B cell (primary cell): ENCODE data around the gene NAA80. TPM values are rescaled to one million over a fixed set of nuclear protein-coding genes. Genes with fewer than 3 reads are reported as not detected.

ENCODE experiments used
- ATAC-seq: fragments of 200-7000 bp; cut with Tn5 transposase; one replicate; pipeline ENCODE4 v1.10.0; 2021; ENCODE audit warnings: low read depth, mild to moderate bottlenecking, moderate number of reproducible peaks, moderate library complexity
- CTCF ChIA-PET: fragments of 350-600 bp; sonication (Branson Sonifier 250); formaldehyde crosslinking; loops from one replicate; lab custom pipeline; 2021; ENCODE audit warnings: antibody characterized with exemption, inconsistent platforms; lab: Charles Lee
- POLR2A ChIA-PET: fragments of 350-600 bp; sonication (Branson Sonifier 250); formaldehyde crosslinking; loops from one replicate; lab custom pipeline; 2021; ENCODE audit warnings: antibody characterized with exemption; lab: Charles Lee
- DNase-seq: peaks from one replicate; pipeline ENCODE4 v3.0.0; 2013
- H2AFZ ChIP-seq: 2 replicates; pipeline ENCODE4 v1.6.1; 2012; ENCODE audit warnings: mild to moderate bottlenecking, low read depth, low read length; ENCODE audit not compliant: insufficient read depth, poor library complexity, severe bottlenecking
- H3K27ac ChIP-seq, 2 donors: 1 replicate in 1 of 2; 2 replicates in 1 of 2; pipeline ENCODE4 v1.5.1; 2012 to 2013; ENCODE audit warnings: low read length in 2 of 2, mild to moderate bottlenecking in 2 of 2, moderate library complexity in 1 of 2
- H3K27me3 ChIP-seq, 4 experiments: fragments of 200-600 bp in 1 of 4; sonication (generic) in 1 of 4; replicated peaks in 1 of 4; 1 replicate in 2 of 4; 2 replicates in 2 of 4; pipeline versions ENCODE4 v1.6.1 to v1.7.0; 2013 to 2016; ENCODE audit warnings: low read length in 3 of 4, mild to moderate bottlenecking in 2 of 4, mixed read lengths in 1 of 4, moderate library complexity in 1 of 4; ENCODE audit not compliant: insufficient read depth in 4 of 4, control insufficient read depth in 3 of 4; ENCODE audit errors: control extremely low read depth in 1 of 4
- H3K36me3 ChIP-seq, 2 experiments: replicated peaks in 1 of 2; 1 replicate in 1 of 2; 2 replicates in 1 of 2; pipeline versions ENCODE4 v1.6.1 to v1.7.1; 2013; ENCODE audit warnings: low read length in 1 of 2; ENCODE audit not compliant: insufficient read depth in 2 of 2, control insufficient read depth in 1 of 2; ENCODE audit errors: control extremely low read depth in 1 of 2, extremely low read depth in 1 of 2
- H3K4me1 ChIP-seq, 2 donors: fragments of 200-600 bp in 1 of 2; sonication (generic) in 1 of 2; 1 replicate in 1 of 2; 2 replicates in 1 of 2; pipeline versions ENCODE4 v1.5.1 to v1.6.1; 2013 to 2017; ENCODE audit warnings: low read length in 2 of 2; ENCODE audit not compliant: control insufficient read depth in 2 of 2, insufficient read depth in 2 of 2
- H3K4me2 ChIP-seq: replicated peaks from 2 replicates; pipeline ENCODE3; 2012; ENCODE audit warnings: mild to moderate bottlenecking, low read depth, low read length; ENCODE audit not compliant: poor library complexity, severe bottlenecking
- H3K4me3 ChIP-seq, 5 experiments: fragments of 200-600 bp in 1 of 5; sonication (generic) in 1 of 5; 1 replicate in 3 of 5; 2 replicates in 2 of 5; pipeline versions ENCODE4 v1.5.1 to v1.7.0; 2011 to 2016; ENCODE audit warnings: low read length in 4 of 5, mild to moderate bottlenecking in 4 of 5, low read depth in 2 of 5, control low read depth in 1 of 5, moderate library complexity in 1 of 5; ENCODE audit not compliant: insufficient read depth in 1 of 5; ENCODE audit errors: control extremely low read depth in 1 of 5, extremely low read depth in 1 of 5
- H3K79me2 ChIP-seq: fragments of 200-600 bp; sonication (generic); one replicate; pipeline ENCODE4 v1.6.0; 2016; ENCODE audit warnings: low read length; ENCODE audit not compliant: control insufficient read depth, insufficient read depth
- H3K9ac ChIP-seq: fragments of 200-600 bp; sonication (generic); 2 replicates; pipeline ENCODE4 v1.6.1; 2017; ENCODE audit warnings: mild to moderate bottlenecking, low read length, moderate library complexity
- H3K9me3 ChIP-seq, 3 donors: one replicate each; pipeline versions ENCODE4 v1.6.1 to v1.7.1; 2013; ENCODE audit warnings: low read length in 2 of 3; ENCODE audit not compliant: control insufficient read depth in 2 of 3, insufficient read depth in 1 of 3; ENCODE audit errors: control extremely low read depth in 1 of 3
- H4K20me1 ChIP-seq: 2 replicates; pipeline ENCODE4 v1.6.0; 2012; ENCODE audit warnings: mild to moderate bottlenecking, low read length; ENCODE audit not compliant: insufficient read depth, control insufficient read depth, poor library complexity, severe bottlenecking
- H3K27ac Mint-ChIP-seq: one replicate; pipeline ENCODE4 v1.8.0; 2021; ENCODE audit warnings: mixed read lengths
- H3K27me3 Mint-ChIP-seq: one replicate; pipeline ENCODE4 v1.8.0; 2021; ENCODE audit warnings: mixed read lengths
- H3K4me1 Mint-ChIP-seq: one replicate; pipeline ENCODE4 v1.8.0; 2021; ENCODE audit warnings: mixed read lengths
- H3K4me3 Mint-ChIP-seq: one replicate; pipeline ENCODE4 v1.8.0; 2021; ENCODE audit warnings: mixed read lengths
- H3K9me3 Mint-ChIP-seq: one replicate; pipeline ENCODE4 v1.8.0; 2022; ENCODE audit warnings: mixed read lengths; ENCODE audit not compliant: insufficient read depth
- CTCF ChIP-seq: fragments of 200-600 bp; IDR thresholded peaks from one replicate; pipeline ENCODE4 v1.8.0; 2022; ENCODE audit warnings: antibody characterized with exemption, mild to moderate bottlenecking
- EZH2 ChIP-seq: IDR thresholded peaks from 2 replicates; pipeline ENCODE4 v1.6.1; 2012; ENCODE audit warnings: borderline replicate concordance, low read depth, mild to moderate bottlenecking, moderate library complexity, low read length; ENCODE audit not compliant: insufficient read depth, poor library complexity, severe bottlenecking
- WGBS: methylation state at CpG from one replicate; pipeline ENCODE4 v1.1.5; 2013; ENCODE audit warnings: missing lambda C conversion rate; ENCODE audit not compliant: insufficient coverage; 5-methylcytosine and 5-hydroxymethylcytosine counted together
- intact Hi-C: fragments of 100-400 bp; cut with micrococcal nuclease; formaldehyde crosslinking; loops from one replicate; pipeline ENCODE4 v1.10.0; 2022
- polyA plus RNA-seq: library from polyadenylated mRNA; depleted of rRNA; stranded (reverse); fragments of >200 nt; gene quantifications from 2 replicates; pipeline ENCODE4 v1.2.3, GENCODE V29; 2012
- total RNA-seq, 2 donors: library from RNA; stranded (reverse); fragments of 120-200 nt in 1 of 2; gene quantifications; 1 replicate in 1 of 2; 2 replicates in 1 of 2; pipeline versions ENCODE4 v1.2.3 to v1.2.4, GENCODE V29; 2013 to 2022

The NAA80 gene
- total and polyA plus RNA-seq, 2 donors (not counting 1 experiment from before 2014, with no cell fraction given): 37.8 to 49.0 TPM

GRCh38 chr3:50263478-50264382 is 35.5 kb downstream of the NAA80 start:
- POLR2A ChIA-PET: interaction anchor here (0.7 kb wide), 2 partner anchors 17 to 29 kb away, joined by 6 to 10 read pairs; no protein-coding TSS in a partner anchor
- no peak for ATAC-seq
- Histone ChIP-seq H3K4me3 (no peak overlapping the region), H2AFZ (no peak overlapping the region), H3K9ac (no peak overlapping the region), H3K9me3 (no peaks in the 10 kb centered on the region), H3K79me2 (no peaks in the 10 kb centered on the region), H3K27me3 (peaks cover 0 to 32% (median 6%) of the 10 kb centered on the region in 4 experiments), H4K20me1 (peaks cover 11% of the 10 kb centered on the region), H3K4me2 (no peak overlapping the region), H3K27ac (no peak overlapping the region), H3K4me1 (peaks cover 12 to 17% of the 10 kb centered on the region in 2 donors), H3K36me3 (no peaks in the 10 kb centered on the region)
- intact Hi-C loops: no loop called here
- CTCF ChIA-PET: interaction anchor here (0.7 to 1.9 kb wide), 6 partner anchors 8 to 38 kb away, joined by 3 to 4 read pairs (median 4); no protein-coding TSS in a partner anchor
- Mint-ChIP-seq H3K4me3 (no peak overlapping the region), H3K27ac (no peak overlapping the region), H3K27me3 (peaks cover 16% of the 10 kb centered on the region), H3K4me1 (peaks cover 10% of the 10 kb centered on the region), H3K9me3 (no peaks in the 10 kb centered on the region)
- WGBS: 89% methylated on average over 4 of the region's 6 CpGs
- no peak for DNase-seq
- no peak for TF ChIP-seq EZH2
- TF ChIP-seq CTCF: no peak

- ATAC-seq: no peak
- no peaks in the 10 kb centered on the region for H3K9me3 Mint-ChIP-seq
Observed at GRCh38 chr3:50262778-50263177, 36.4 kb downstream of the NAA80 start.

More at GRCh38 chr3:50262778-50263177, 36.4 kb downstream of the NAA80 start:
- ChIA-PET CTCF (interaction anchor here (1.2 to 1.9 kb wide), 4 partner anchors 9 to 37 kb away, joined by 3 to 4 read pairs (median 4); no protein-coding TSS in a partner anchor), POLR2A (interaction anchor here (0.7 kb wide), 1 partner anchor 28 kb away, joined by 6 read pairs; no protein-coding TSS in a partner anchor)
- H3K9ac ChIP-seq: no peak overlapping the region
- H3K9me3 ChIP-seq: no peaks in the 10 kb centered on the region
- no peak overlapping the region for H3K4me3 Mint-ChIP-seq
- intact Hi-C loops: no loop called here
- TF ChIP-seq CTCF (no peak), EZH2 (no peak)
- H2AFZ ChIP-seq: no peak overlapping the region
- WGBS: 96% methylated on average over 6 of the region's 7 CpGs
- H3K4me2 ChIP-seq: no peak overlapping the region
- peaks cover 12 to 17% of the 10 kb centered on the region in 2 donors for H3K4me1 ChIP-seq
- H3K27ac ChIP-seq: no peak overlapping the region
- peaks cover 0 to 26% (median 4%) of the 10 kb centered on the region in 4 experiments for H3K27me3 ChIP-seq
- peaks cover 6% of the 10 kb centered on the region for H3K27me3 Mint-ChIP-seq
- peaks cover 20% of the 10 kb centered on the region for H4K20me1 ChIP-seq
- H3K4me3 ChIP-seq: no peak overlapping the region
- H3K36me3 ChIP-seq: peaks cover 0 to 7% of the 10 kb centered on the region in 2 experiments
- no peak overlapping the region for H3K27ac Mint-ChIP-seq
- DNase-seq: no peak
- H3K79me2 ChIP-seq: no peaks in the 10 kb centered on the region
- H3K4me1 Mint-ChIP-seq: peaks cover 10% of the 10 kb centered on the region
